A549 treated with GW870086 at 1 μM for 4 hours (cell line): ENCODE results near the gene CYB5R4. TPM values are rescaled to one million over a fixed set of nuclear protein-coding genes. Genes with fewer than 3 reads are reported as not detected.

Experiments used
- total RNA-seq: library from RNA; stranded (reverse); fragments of 200-300 nt; extraction: Qiagen RNA extraction; gene quantifications from 5 replicates; pipeline ENCODE4 v1.2.3, GENCODE V29; 2022; ENCODE audit warnings: low read depth

CYB5R4 gene, protein sequence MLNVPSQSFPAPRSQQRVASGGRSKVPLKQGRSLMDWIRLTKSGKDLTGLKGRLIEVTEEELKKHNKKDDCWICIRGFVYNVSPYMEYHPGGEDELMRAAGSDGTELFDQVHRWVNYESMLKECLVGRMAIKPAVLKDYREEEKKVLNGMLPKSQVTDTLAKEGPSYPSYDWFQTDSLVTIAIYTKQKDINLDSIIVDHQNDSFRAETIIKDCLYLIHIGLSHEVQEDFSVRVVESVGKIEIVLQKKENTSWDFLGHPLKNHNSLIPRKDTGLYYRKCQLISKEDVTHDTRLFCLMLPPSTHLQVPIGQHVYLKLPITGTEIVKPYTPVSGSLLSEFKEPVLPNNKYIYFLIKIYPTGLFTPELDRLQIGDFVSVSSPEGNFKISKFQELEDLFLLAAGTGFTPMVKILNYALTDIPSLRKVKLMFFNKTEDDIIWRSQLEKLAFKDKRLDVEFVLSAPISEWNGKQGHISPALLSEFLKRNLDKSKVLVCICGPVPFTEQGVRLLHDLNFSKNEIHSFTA
- total RNA-seq = 24.0 to 29.2 TPM (median 26.1 TPM) in 5 replicates

DNA sequence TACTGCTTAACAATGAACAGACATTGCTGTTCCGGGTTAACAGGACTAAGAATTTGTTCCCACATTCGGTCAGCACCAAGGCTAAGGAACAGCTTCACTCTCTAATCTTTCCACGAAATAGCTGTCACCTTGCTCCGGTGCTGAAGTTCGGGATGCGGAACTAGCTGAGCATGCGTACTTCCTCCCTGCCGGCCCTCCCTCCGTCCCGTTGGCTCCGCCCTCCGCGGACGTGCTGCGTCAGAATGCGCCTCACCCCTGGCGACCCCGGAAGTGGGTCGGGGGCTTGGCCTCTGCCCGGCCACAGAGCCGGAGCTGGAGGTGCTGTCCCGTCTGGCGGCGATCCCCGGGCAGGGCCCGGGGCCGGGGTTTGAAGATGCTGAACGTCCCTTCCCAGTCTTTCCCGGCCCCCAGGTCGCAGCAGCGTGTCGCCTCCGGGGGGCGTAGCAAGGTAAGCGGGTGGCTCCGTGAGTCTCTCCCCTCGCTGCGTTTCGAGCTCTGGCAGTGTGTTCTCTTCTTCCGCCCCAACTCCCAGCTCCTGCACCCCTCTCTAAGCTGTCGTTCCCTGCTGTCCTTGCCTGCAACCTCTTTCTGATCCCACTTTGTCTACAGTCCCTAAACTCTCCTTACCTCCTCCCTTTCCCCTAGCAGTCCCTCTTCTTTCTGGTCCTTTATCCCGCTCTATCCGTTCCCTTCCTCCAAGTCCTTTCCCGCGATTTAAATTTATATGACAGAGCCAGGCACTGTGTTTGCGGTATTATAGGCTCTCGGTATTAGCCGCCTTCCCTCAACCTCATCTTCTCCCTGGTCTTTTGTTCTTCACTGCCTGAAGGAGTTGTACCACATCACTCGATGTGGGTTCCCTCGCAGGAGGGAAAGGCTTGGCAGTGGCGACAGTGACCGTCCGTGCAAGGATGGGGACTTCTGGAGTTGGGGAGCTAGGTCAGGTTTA lies at the start of gene CYB5R4:
Gene CYB5R4, plus strand, starts transcription at position 280 of the 949 bp plus-strand sequence. Its CDS starts 94 bp downstream, at position 374.

DNA sequence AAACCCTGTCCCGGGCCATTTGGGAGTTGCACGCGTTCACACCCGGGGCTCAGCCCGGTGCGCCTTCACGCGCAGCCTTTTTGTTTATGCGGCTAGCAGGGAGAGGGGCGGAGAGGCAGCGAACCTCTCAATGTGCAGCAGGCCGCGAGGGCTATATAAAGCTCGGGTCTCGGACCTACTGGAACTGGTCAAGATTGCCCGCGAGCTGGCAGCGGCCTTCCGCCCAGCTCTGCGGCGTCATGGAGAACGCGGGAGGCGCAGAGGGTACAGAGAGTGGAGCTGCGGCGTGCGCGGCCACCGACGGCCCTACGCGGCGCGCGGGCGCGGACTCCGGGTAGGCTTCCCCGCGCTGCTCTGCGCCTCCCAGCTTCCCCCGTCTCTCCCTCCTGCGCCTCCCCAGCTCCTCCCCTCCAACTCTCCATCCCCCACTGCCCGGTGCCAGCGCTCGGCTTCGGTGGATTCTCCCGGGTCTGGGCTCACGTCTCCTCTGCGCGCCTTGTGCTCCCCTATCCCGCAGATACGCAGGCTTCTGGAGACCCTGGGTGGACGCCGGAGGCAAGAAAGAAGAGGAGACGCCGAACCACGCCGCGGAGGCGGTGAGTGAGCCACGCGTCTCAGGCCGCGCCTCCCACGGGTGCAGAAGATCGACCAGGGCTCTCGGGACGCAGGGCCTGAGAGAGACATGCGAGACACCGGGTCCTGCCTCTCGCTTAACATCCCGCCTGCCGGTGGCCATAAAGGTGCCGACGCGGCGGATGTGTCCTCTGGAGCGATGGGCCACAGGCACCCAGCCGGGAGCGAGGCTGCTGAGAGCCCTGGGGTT lies 6.1 kb upstream of the CYB5R4 start, which contains the start of gene RIPPLY2:
Gene RIPPLY2, plus strand, starts transcription at position 183 of the 823 bp plus-strand sequence. Its CDS starts 57 bp downstream, at position 240.

Other genes with a start within 250 kb of the CYB5R4 start
- gene SNAP91, start 150.6 kb upstream of the CYB5R4 start, total RNA-seq = 0.10 to 0.30 TPM (median 0.20 TPM) in 4 of 5 replicates, not detected in the other
- gene RIPPLY2, start 6.3 kb upstream of the CYB5R4 start, total RNA-seq = 0.26 to 1.5 TPM (median 0.58 TPM) in 4 of 5 replicates, not detected in the other
- 1.4 to 2.0 TPM (median 1.9 TPM) in 5 replicates for gene MRAP2, start 174.1 kb downstream of the CYB5R4 start, total RNA-seq